Measurements from ENCODE around the gene VWA1. TPM values are rescaled to one million over a fixed set of nuclear protein-coding genes. Genes with fewer than 3 reads are reported as not detected.
"Not testable (repeated sequence)": the region's sequence is repeated elsewhere in the genome, so short reads cannot be mapped to it uniquely, and the experiment has no call there.

The VWA1 gene
- total RNA-seq, 2 donors from 2014 or later, result 47.1 to 55.5 TPM

DNA sequence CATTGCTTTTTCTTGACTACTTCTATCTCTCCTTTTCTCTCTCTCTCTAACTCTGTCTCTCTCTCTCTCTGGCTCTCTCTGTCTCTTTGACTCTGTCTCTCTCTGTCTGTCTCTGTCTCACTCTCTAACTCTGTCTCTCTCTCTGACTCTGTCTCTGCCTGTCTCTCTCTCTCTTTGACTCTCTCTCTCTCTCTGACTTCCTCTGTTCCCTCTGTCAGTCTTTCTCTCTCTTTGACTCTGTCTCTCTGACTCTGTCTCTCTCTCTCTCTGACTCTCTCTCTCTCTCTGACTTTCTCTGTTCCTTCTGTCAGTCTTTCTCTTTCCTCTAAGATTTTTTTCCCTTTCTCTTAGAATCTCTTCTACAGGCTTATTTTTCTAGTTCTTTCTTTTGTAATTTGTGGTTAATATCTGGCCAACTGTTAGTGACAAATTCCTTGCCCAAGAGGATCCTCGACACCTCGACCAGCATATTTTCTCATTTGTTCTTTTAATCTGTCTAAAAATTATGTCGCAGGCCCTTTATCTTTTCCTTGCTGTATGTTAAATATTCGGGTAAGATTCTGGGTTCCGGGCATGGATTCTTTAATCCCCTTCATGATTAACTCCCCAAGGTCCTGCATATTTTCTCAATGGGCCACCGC lies 13.7 kb downstream of the VWA1 start, which contains the start of gene ATAD3C:
Gene ATAD3C, plus strand, starts transcription at position 591 of the 641 bp plus-strand sequence. CDS start 995 bp downstream, outside the sequence.
- intact Hi-C loops (cut with DNase I), result no loop called here

DNA sequence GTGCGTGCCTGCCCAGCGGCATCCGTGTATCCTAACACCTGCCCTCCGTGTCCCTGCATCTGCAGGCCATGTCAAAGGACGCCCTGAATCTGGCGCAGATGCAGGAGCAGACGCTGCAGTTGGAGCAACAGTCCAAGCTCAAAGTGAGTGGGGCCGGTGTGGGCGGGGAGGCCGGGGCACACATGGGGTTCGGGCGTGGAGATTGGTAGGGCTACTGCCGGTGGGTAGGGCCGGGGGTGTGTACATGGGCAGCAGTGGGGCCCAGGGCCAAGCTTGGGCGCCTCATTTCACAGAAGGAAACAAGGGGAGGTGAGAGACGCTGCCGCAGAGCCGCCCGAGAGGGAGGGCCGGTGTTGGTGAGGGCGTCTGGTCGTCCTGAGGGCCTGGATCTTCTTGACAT lies 15.1 kb downstream of the VWA1 start:
- H3K36me3 ChIP-seq (replicated peaks in 1 of 2; ENCODE audit: insufficient read depth in 1 of 2, low read depth in 2 of 2); ATAC-seq; H3K9me3 ChIP-seq; H3K4me3 ChIP-seq; H3K27ac ChIP-seq; H3K27me3 ChIP-seq; DNase-seq; intact Hi-C loops (cut with DNase I); H3K4me1 ChIP-seq: not testable (repeated sequence)
- WGBS, 2 donors, result 79 to 82% methylated on average over 21 to 22 of the region's 22 CpGs

More for the DNA sequence above, 13.7 kb downstream of the VWA1 start, which contains the start of gene ATAD3C:
- H3K36me3 ChIP-seq (replicated peaks in 1 of 2; ENCODE audit: insufficient read depth in 1 of 2, low read depth in 2 of 2), result no peaks in the 10 kb centered on the region
- WGBS, 2 donors, result 62 to 67% methylated on average over 6 of the region's 6 CpGs
- DNase-seq (no peak), ATAC-seq (no peak)
- no peak within 1 kb of the TSS for H3K4me3 ChIP-seq
- H3K27me3 ChIP-seq, result no peaks in the 10 kb centered on the region
- TF ChIP-seq POLR2A (IDR thresholded peaks at IDR 0.05), result no peak
- TF ChIP-seq, protein P1, sequence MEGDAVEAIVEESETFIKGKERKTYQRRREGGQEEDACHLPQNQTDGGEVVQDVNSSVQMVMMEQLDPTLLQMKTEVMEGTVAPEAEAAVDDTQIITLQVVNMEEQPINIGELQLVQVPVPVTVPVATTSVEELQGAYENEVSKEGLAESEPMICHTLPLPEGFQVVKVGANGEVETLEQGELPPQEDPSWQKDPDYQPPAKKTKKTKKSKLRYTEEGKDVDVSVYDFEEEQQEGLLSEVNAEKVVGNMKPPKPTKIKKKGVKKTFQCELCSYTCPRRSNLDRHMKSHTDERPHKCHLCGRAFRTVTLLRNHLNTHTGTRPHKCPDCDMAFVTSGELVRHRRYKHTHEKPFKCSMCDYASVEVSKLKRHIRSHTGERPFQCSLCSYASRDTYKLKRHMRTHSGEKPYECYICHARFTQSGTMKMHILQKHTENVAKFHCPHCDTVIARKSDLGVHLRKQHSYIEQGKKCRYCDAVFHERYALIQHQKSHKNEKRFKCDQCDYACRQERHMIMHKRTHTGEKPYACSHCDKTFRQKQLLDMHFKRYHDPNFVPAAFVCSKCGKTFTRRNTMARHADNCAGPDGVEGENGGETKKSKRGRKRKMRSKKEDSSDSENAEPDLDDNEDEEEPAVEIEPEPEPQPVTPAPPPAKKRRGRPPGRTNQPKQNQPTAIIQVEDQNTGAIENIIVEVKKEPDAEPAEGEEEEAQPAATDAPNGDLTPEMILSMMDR (IDR thresholded peaks at IDR 0.05), result no peak
- no peak within 1 kb of the TSS for H3K27ac ChIP-seq
- no peaks in the 10 kb centered on the region for H3K4me1 ChIP-seq
- H3K9me3 ChIP-seq, result no peaks in the 10 kb centered on the region

DNA sequence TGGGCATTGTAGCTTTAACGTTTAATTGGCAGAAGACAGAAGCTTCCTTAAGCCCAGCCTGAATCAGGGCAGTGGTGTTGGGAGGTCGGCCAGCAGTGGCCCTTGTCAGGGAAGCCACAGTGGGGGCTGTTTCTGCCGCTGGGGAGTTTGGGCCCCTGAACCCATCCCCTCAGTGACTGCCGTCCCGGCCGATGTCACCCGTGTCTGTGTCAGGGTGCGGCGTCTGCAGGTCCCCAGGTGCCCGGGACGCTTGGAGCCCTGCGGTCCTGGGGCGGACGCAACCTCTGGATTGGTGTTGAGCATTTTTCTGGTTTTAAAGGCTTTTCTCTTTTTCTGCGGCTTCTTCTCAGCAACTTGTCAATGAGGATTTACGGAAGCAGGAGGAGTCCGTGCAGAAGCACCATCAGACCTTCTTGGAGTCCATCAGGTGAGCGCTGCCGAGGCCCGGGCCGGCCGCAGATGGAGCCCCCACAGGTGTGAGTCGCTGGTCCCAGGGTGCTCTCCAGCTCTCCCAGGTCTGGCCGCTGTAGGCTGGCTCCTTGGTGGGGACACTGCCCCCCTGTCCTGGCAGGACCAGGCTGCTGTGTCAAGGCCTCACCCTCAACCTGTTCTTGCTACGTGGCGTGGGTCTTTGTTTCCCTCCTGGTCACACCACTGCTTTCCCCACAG lies 16.3 kb downstream of the VWA1 start:
- Histone ChIP-seq H3K27ac (no peak overlapping the region), H3K27me3 (no peaks in the 10 kb centered on the region), H3K9me3 (no peaks in the 10 kb centered on the region), H3K4me1 (no peaks in the 10 kb centered on the region), H3K36me3 (replicated peaks in 1 of 2; ENCODE audit: insufficient read depth in 1 of 2, low read depth in 2 of 2) (no peaks in the 10 kb centered on the region), H3K4me3 (no peak overlapping the region)
- DNase-seq (no peak), ATAC-seq (no peak)
- TF ChIP-seq, protein P1 (IDR thresholded peaks at IDR 0.05), result no peak
- TF ChIP-seq POLR2A (IDR thresholded peaks at IDR 0.05), result no peak
- intact Hi-C loops (cut with DNase I), result no loop called here
- 87 to 93% methylated on average over 22 to 26 of the region's 26 CpGs for WGBS, 2 donors

DNA sequence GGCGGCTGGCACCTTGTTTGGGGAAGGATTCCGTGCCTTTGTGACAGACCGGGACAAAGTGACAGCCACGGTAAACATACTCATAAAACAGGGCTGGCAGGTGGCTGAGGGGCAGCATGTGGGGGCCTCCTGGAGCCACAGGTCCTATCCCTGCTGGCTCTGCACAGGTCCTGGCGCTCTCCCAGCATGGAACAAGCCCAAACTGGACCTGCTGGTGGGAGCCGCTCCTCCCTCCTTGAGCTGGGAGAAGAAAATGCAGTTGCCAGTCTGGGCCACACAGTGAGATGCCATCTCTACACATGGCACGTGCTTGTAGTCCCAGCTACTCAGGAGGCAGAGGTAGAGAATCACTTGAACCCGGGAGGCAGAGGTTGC lies 16.9 kb downstream of the VWA1 start:
- H3K27ac ChIP-seq; H3K27me3 ChIP-seq; H3K4me1 ChIP-seq; H3K9me3 ChIP-seq; DNase-seq; H3K36me3 ChIP-seq (replicated peaks in 1 of 2; ENCODE audit: insufficient read depth in 1 of 2, low read depth in 2 of 2); intact Hi-C loops (cut with DNase I); H3K4me3 ChIP-seq; ATAC-seq: not testable (repeated sequence)
- 78 to 81% methylated on average over 6 to 8 of the region's 8 CpGs for WGBS, 2 donors

DNA sequence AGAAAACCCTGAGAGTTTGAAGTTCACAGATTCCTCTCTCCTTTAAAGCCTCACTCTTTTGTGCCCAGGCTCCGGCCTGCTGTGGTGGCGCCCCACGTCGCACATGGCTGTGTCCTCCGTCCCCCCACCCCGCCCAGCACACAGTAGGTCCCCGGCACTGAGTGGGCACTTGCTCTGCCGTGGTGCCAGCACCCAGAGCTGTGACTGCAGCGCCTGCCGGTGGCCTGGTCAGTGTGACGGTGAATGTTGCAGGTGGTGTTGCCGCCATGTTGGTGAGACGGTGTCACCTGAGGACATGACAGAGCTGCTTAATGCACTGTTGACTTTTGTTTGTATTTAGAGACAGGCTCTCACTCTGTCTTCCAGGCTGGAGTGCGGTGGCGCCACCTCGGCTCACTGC lies 17.4 kb downstream of the VWA1 start:
- TF ChIP-seq, protein P1 (IDR thresholded peaks at IDR 0.05), result no peak
- TF ChIP-seq POLR2A (IDR thresholded peaks at IDR 0.05), result no peak
- Histone ChIP-seq H3K4me3 (no peak overlapping the region), H3K36me3 (replicated peaks in 1 of 2; ENCODE audit: insufficient read depth in 1 of 2, low read depth in 2 of 2) (no peaks in the 10 kb centered on the region), H3K27ac (no peak overlapping the region), H3K27me3 (no peaks in the 10 kb centered on the region), H3K9me3 (no peaks in the 10 kb centered on the region), H3K4me1 (no peaks in the 10 kb centered on the region)
- DNase-seq, result no peak
- 92 to 93% methylated on average over 10 to 11 of the region's 16 CpGs for WGBS, 2 donors
- intact Hi-C loops (cut with DNase I), result no loop called here
- no peak for ATAC-seq

DNA sequence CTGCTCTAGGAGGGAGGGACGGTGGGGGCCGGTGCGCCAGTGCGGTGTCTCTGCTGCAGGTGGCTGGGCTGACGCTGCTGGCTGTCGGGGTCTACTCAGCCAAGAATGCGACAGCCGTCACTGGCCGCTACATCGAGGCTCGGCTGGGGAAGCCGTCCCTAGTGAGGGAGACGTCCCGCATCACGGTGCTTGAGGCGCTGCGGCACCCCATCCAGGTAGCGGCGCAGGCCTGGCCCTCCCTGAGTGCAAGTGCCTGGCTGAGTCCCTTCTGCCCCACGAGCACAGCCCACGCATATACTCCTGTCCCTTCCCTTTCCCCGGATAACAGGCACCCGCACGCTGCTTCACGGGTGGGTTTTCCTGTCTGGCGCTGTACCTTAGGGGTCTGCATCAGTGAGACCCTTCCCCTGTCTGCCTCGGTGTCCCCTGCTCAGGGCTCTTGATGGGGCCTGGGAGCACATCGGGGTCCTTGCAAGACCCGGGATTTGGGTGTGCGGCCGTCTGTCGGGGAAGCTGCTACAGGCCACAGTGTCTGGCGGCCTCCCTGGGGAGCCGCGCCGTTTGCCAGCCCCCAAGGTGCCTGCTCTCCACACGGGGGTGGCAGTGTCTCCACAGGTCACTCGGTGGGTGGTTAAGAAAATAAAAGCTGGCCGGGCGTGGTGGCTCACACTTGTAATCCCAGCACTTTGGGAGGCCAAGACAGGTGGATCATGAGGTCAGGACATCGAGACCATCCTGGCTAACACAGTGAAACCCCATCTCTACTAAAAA lies 19.0 kb downstream of the VWA1 start:
- H3K36me3 ChIP-seq (replicated peaks in 1 of 2; ENCODE audit: insufficient read depth in 1 of 2, low read depth in 2 of 2); DNase-seq; H3K27ac ChIP-seq; H3K9me3 ChIP-seq; H3K27me3 ChIP-seq; ATAC-seq; H3K4me3 ChIP-seq; H3K4me1 ChIP-seq; intact Hi-C loops (cut with DNase I): not testable (repeated sequence)
- 79 to 80% methylated on average over 15 to 33 of the region's 41 CpGs for WGBS, 2 donors
